T-helper 2 cell (primary cell): Measurements from ENCODE around the gene PPA2.
"Not testable (repeated sequence)": the region's sequence is repeated elsewhere in the genome, so short reads cannot be mapped to it uniquely, and the experiment has no call there.

Experiments
- DNase-seq, 5 experiments: peaks; one replicate each; pipeline versions ENCODE4 v3.0.0 to v3.0.0-alpha.2; 2012 to 2022
- total RNA-seq, 2 donors: gene quantifications; one replicate each; lab custom pipeline; 2026; lab: John Stamatoyannopoulos, UW

Gene PPA2
- total RNA-seq, result 33.4 to 39.5 reads per million in 2 donors

GRCh38 chr4:105473324-105474098 is at the start of gene PPA2:
TSS of gene PPA2 (minus strand) at chr4:105474062. CDS start at chr4:105474050, 12 bp downstream.
- DNase-seq, result peak; percentile 67 to 92 (median 77)

- DNase-seq, result peak in 1 of 5 experiments; percentile 33
These were observed 47.2 kb upstream of the PPA2 start for GRCh38 chr4:105520819-105521790.

- no peak for DNase-seq
These were observed 36.4 kb upstream of the PPA2 start for GRCh38 chr4:105510245-105510644.

GRCh38 chr4:105509714-105510113 is 35.9 kb upstream of the PPA2 start:
- no peak for DNase-seq

GRCh38 chr4:105509291-105509690 is 35.4 kb upstream of the PPA2 start:
- no peak for DNase-seq

GRCh38 chr4:105504744-105505143 is 30.9 kb upstream of the PPA2 start:
- no peak for DNase-seq

GRCh38 chr4:105503484-105503883 is 29.6 kb upstream of the PPA2 start:
- no peak for DNase-seq

- no peak for DNase-seq
These were observed 23.0 kb upstream of the PPA2 start for GRCh38 chr4:105496899-105497298.

GRCh38 chr4:105495667-105496066 is 21.8 kb upstream of the PPA2 start:
- DNase-seq, result no peak

- no peak for DNase-seq
These were observed 16.7 kb upstream of the PPA2 start for GRCh38 chr4:105490523-105490922.

GRCh38 chr4:105483840-105484239 is 10.0 kb upstream of the PPA2 start:
- DNase-seq, result no peak

- DNase-seq, result no peak
These were observed 247 bp upstream of the PPA2 start for GRCh38 chr4:105474099-105474518.

GRCh38 chr4:105472871-105473323 is 965 bp downstream of the PPA2 start:
- no peak for DNase-seq

- DNase-seq, result peak in 4 of 5 experiments; percentile 49 to 82 (median 53)
These were observed 2.2 kb downstream of the PPA2 start for GRCh38 chr4:105471566-105472176.

- no peak for DNase-seq
These were observed 3.1 kb downstream of the PPA2 start for GRCh38 chr4:105470766-105471165.

GRCh38 chr4:105469736-105470135 is 4.1 kb downstream of the PPA2 start:
- no peak for DNase-seq

GRCh38 chr4:105466580-105466979 is 7.3 kb downstream of the PPA2 start:
- DNase-seq, result no peak

- not testable (repeated sequence) for DNase-seq
These were observed 9.3 kb downstream of the PPA2 start for GRCh38 chr4:105464563-105464962.

- no peak for DNase-seq
These were observed 11.3 kb downstream of the PPA2 start for GRCh38 chr4:105462576-105462975.

GRCh38 chr4:105461621-105462382 is 12.1 kb downstream of the PPA2 start:
- no peak for DNase-seq

GRCh38 chr4:105461221-105461620 is 12.6 kb downstream of the PPA2 start:
- no peak for DNase-seq

- DNase-seq, result no peak
These were observed 13.6 kb downstream of the PPA2 start for GRCh38 chr4:105460306-105460705.
